ENCODE measurements around the gene ACBD3. TPM values are rescaled to one million over a fixed set of nuclear protein-coding genes. Genes with fewer than 3 reads are reported as not detected.
A peak's percentile ranks its signal among the peaks of the same experiment; 100 is the strongest.

ACBD3 gene
- total RNA-seq, 2 donors from 2014 or later = 27.0 to 34.3 TPM

DNA sequence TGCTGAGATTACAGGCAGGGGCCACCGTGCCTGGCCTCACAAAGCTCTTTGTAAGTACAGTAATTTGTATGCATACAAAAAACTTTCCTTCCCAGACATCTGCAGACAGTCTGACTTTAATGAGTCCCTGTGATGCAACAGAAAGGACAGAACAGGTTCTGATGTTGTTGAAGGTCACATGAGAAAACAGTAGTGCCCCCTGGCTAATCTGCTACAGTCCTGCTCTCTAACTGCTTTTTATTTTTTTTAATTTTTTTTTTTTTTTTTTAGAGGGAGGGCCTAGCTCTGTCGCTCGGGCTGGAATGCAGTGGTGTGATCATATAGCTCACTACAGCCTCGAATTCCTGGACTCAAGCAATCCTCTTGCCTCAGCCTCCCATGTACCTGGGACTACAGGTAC, 36.7 kb downstream of the ACBD3 start:
- 91 to 93% methylated on average over 4 of the region's 4 CpGs for WGBS, 2 donors
- Histone ChIP-seq H3K9me3 (no peaks in the 10 kb centered on the region), H3K27me3 (no peaks in the 10 kb centered on the region), H3K4me3 (no peak overlapping the region), H3K4me1 (no peaks in the 10 kb centered on the region), H3K27ac (no peak overlapping the region), H3K36me3 (replicated peaks in 1 of 2; ENCODE audit: insufficient read depth in 1 of 2, low read depth in 2 of 2) (peaks cover 0 to 43% of the 10 kb centered on the region in 2 donors)
- intact Hi-C loops (cut with DNase I) = no loop called here
- ATAC-seq = no peak
- no peak for DNase-seq
- TF ChIP-seq, protein P1, sequence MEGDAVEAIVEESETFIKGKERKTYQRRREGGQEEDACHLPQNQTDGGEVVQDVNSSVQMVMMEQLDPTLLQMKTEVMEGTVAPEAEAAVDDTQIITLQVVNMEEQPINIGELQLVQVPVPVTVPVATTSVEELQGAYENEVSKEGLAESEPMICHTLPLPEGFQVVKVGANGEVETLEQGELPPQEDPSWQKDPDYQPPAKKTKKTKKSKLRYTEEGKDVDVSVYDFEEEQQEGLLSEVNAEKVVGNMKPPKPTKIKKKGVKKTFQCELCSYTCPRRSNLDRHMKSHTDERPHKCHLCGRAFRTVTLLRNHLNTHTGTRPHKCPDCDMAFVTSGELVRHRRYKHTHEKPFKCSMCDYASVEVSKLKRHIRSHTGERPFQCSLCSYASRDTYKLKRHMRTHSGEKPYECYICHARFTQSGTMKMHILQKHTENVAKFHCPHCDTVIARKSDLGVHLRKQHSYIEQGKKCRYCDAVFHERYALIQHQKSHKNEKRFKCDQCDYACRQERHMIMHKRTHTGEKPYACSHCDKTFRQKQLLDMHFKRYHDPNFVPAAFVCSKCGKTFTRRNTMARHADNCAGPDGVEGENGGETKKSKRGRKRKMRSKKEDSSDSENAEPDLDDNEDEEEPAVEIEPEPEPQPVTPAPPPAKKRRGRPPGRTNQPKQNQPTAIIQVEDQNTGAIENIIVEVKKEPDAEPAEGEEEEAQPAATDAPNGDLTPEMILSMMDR (IDR thresholded peaks at IDR 0.05) = peak in 3 of 7 experiments; percentile 2 to 24 (median 7)
- no peak for TF ChIP-seq POLR2A (IDR thresholded peaks at IDR 0.05)

DNA sequence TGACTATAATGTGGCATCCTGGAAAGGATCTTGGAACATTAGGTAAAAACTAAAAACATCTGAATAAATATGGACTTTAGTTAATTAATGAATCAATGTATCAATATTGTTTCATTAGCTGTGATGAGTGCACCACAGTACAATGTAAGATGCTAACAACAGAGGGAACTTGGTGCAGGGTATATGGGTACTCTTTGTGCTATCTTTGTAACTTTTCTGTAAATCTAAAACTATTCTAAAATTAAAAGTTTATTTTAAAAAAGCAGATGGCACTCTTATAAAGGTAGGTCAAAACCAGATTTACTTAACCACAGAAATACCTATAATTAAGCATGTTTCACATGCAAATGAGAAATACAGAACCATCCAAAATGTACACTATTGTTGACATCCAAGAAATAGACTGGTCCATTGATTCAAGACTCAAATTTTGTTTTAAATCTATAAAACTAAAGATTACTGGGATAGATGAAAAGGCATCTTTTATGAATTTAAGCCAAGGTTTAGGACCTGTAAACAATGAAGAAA, 38.4 kb downstream of the ACBD3 start:
- Histone ChIP-seq H3K4me1 (no peaks in the 10 kb centered on the region), H3K27me3 (no peaks in the 10 kb centered on the region), H3K4me3 (no peak overlapping the region), H3K9me3 (no peaks in the 10 kb centered on the region), H3K36me3 (replicated peaks in 1 of 2; ENCODE audit: insufficient read depth in 1 of 2, low read depth in 2 of 2) (peaks cover 0 to 37% of the 10 kb centered on the region in 2 donors), H3K27ac (no peak overlapping the region)
- ATAC-seq (no peak), DNase-seq (no peak)
- intact Hi-C loops (cut with DNase I) = no loop called here
- TF ChIP-seq, protein P1 (IDR thresholded peaks at IDR 0.05) = no peak
- TF ChIP-seq POLR2A (IDR thresholded peaks at IDR 0.05) = no peak

DNA sequence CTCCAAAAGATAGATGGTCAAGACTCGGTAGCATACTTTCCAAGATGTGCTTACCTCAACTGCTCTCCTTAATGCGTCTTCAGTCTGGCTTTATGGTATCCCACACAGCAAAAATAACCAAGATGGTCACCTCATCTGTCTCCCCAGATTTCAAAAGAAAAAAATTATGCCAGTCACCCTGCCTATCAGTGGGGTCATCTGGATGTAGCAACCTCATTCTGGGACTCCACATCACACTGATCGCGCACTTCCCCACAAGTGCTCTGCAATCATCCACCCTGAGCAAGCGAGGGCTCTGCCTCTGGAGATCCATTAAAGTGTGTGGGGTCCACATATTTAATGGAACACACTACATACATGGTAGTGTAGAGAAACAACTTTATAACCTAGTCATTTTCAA, 42.5 kb downstream of the ACBD3 start:
- no peak for ATAC-seq
- Histone ChIP-seq H3K9me3 (no peaks in the 10 kb centered on the region), H3K27ac (no peak overlapping the region), H3K4me1 (no peaks in the 10 kb centered on the region), H3K36me3 (replicated peaks in 1 of 2; ENCODE audit: insufficient read depth in 1 of 2, low read depth in 2 of 2) (peaks cover 0 to 21% of the 10 kb centered on the region in 2 donors), H3K4me3 (no peak overlapping the region), H3K27me3 (no peaks in the 10 kb centered on the region)
- WGBS, 2 donors = 76 to 86% methylated on average over 5 of the region's 5 CpGs
- TF ChIP-seq, protein P1 (IDR thresholded peaks at IDR 0.05) = no peak
- TF ChIP-seq POLR2A (IDR thresholded peaks at IDR 0.05) = no peak
- intact Hi-C loops (cut with DNase I) = no loop called here
- no peak for DNase-seq

DNA sequence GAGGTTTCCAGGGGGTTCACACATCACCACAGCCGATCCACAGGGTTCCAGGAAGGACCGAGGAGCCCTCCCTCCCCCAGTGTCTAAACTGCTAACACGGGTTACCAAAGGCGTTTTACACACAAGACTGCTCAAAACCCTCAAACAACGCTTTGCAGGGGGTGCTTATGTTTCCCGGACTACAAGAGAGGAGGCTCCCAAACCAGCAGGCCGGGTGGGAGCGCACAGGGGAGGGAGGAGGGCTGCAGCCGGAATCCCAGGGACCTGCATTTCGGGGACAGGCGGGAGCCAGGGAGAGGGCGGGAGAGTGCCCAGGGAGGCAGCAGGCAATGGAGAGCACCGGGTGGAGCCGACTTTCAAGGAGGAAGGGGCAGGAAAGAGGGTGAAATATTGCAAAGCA, 50.8 kb downstream of the ACBD3 start:
- ATAC-seq (no peak), DNase-seq (no peak)
- H3K9me3 ChIP-seq = no peaks in the 10 kb centered on the region

More for the DNA sequence above, 50.8 kb downstream of the ACBD3 start:
- Histone ChIP-seq H3K36me3 (replicated peaks in 1 of 2; ENCODE audit: insufficient read depth in 1 of 2, low read depth in 2 of 2) (no peaks in the 10 kb centered on the region), H3K27me3 (no peaks in the 10 kb centered on the region), H3K4me3 (no peak overlapping the region), H3K4me1 (peaks cover 35% of the 10 kb centered on the region), H3K27ac (peak overlapping the region; percentile 32 to 73 (median 54))
- WGBS, 2 donors = 48 to 63% methylated on average over 14 of the region's 14 CpGs
- intact Hi-C loops (cut with DNase I) = no loop called here
- TF ChIP-seq POLR2A (IDR thresholded peaks at IDR 0.05) = no peak
- TF ChIP-seq, protein P1 (IDR thresholded peaks at IDR 0.05) = no peak

All from body of pancreas (tissue), 4 donors.